Measurements from ENCODE around the gene SORT1. TPM values are rescaled to one million over a fixed set of nuclear protein-coding genes. Genes with fewer than 3 reads are reported as not detected.

SORT1 gene
- total RNA-seq, 2 experiments from 2014 or later: 1.5 to 1.9 TPM

DNA sequence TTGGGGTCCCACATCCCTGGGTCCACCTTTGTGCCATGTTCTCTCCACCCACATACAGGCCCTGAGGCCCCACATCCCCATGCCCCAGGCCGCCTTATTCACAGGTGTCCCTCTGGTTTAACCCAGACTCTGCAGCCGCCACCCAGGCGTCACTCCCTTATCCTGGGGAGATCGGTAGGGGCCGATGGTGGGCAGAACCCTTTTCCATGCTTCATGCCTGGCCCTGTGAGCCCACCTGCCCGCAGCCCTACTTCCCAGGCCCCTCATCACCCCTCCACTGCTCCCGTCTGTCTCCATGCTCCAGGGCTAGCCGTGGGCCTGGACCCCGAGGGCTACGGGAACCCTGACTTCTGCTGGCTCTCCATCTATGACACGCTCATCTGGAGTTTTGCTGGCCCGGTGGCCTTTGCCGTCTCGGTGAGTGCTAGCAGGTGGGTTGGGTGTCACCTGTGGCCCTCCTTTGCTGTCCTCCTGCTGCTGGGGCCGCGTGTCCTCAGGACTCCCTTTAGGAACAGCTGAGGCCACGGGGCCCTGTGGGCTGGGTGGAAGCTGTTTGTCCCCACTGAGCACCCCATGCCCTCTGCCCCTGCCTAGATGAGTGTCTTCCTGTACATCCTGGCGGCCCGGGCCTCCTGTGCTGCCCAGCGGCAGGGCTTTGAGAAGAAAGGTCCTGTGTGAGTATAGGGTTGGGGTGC is 126.9 kb downstream of the SORT1 start:
- POLR2A ChIA-PET: no interaction called here
- Mint-ChIP-seq H3K9me3 (no peaks in the 10 kb centered on the region), H3K27ac (no peak overlapping the region), H3K27me3 (no peaks in the 10 kb centered on the region), H3K4me3 (no peak overlapping the region), H3K4me1 (peaks cover 14% of the 10 kb centered on the region), H3K36me3 (ENCODE audit: low read depth) (no peaks in the 10 kb centered on the region)
- CTCF ChIA-PET: no interaction called here
- no peak for DNase-seq

DNA sequence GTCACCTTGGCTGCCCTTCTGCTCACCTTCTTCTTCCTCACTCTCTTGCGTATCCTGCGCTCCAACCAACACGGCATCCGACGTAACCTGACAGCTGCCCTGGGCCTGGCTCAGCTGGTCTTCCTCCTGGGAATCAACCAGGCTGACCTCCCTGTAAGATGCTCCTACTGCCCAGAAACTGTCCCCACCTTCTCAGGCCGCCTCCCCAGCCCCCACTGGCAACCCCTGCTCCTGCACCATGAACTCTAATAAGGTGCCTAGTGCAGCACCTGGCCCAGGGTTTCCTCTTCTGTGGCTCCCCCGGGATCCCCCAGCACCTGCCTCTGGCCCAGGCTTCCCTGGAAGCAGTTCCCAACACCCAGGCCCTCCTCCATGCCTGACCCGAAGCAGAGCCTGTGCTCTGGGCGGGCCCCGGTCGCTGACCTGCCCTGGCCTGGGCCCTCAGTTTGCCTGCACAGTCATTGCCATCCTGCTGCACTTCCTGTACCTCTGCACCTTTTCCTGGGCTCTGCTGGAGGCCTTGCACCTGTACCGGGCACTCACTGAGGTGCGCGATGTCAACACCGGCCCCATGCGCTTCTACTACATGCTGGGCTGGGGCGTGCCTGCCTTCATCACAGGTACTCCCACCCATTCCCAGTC is 127.6 kb downstream of the SORT1 start:
- Mint-ChIP-seq H3K27me3 (no peaks in the 10 kb centered on the region), H3K9me3 (no peaks in the 10 kb centered on the region), H3K4me3 (no peak overlapping the region), H3K27ac (no peak overlapping the region), H3K4me1 (peaks cover 11% of the 10 kb centered on the region), H3K36me3 (ENCODE audit: low read depth) (no peaks in the 10 kb centered on the region)
- DNase-seq: no peak
- ChIA-PET CTCF (interaction anchor here (1.4 kb wide), 1 partner anchor 12 kb away, joined by 4 read pairs; the partner anchor contains the start of gene PSRC1), POLR2A (no interaction called here)

DNA sequence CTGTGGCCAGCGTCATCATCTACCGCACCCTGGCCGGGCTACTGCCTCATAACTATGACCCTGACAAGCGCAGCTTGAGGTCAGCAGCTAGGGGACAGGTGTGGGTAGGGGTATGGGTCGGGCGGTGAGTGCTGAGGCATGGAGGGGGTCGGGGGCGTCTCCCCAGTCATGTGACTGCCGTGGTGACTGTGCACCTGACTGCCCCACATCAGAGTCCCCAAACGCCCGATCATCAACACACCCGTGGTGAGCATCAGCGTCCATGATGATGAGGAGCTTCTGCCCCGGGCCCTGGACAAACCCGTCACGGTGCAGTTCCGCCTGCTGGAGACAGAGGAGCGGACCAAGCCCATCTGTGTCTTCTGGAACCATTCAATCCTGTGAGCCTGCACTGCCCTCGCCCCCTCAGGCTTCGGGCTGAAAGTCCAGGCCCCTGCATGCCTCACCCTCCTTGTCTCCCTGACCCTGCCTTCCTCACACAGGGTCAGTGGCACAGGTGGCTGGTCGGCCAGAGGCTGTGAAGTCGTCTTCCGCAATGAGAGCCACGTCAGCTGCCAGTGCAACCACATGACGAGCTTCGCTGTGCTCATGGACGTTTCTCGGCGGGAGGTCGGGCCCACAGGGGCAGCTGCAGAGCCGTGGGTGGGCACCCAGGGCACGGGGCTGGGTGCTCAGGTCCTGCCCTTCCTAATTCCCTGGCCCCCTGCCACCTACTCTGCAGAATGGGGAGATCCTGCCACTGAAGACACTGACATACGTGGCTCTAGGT is 128.3 kb downstream of the SORT1 start:
- H3K27me3 Mint-ChIP-seq: no peaks in the 10 kb centered on the region
- H3K9me3 Mint-ChIP-seq: no peaks in the 10 kb centered on the region
- no peak for DNase-seq
- ChIA-PET POLR2A (no interaction called here), CTCF (interaction anchor here (1.4 kb wide), 2 partner anchors 13 to 129 kb away, joined by 4 read pairs; partner anchors contain the start of gene PSRC1)
- no peak overlapping the region for H3K4me3 Mint-ChIP-seq
- H3K36me3 Mint-ChIP-seq (ENCODE audit: low read depth): no peaks in the 10 kb centered on the region
- H3K4me1 Mint-ChIP-seq: peaks cover 7% of the 10 kb centered on the region
- no peak overlapping the region for H3K27ac Mint-ChIP-seq

DNA sequence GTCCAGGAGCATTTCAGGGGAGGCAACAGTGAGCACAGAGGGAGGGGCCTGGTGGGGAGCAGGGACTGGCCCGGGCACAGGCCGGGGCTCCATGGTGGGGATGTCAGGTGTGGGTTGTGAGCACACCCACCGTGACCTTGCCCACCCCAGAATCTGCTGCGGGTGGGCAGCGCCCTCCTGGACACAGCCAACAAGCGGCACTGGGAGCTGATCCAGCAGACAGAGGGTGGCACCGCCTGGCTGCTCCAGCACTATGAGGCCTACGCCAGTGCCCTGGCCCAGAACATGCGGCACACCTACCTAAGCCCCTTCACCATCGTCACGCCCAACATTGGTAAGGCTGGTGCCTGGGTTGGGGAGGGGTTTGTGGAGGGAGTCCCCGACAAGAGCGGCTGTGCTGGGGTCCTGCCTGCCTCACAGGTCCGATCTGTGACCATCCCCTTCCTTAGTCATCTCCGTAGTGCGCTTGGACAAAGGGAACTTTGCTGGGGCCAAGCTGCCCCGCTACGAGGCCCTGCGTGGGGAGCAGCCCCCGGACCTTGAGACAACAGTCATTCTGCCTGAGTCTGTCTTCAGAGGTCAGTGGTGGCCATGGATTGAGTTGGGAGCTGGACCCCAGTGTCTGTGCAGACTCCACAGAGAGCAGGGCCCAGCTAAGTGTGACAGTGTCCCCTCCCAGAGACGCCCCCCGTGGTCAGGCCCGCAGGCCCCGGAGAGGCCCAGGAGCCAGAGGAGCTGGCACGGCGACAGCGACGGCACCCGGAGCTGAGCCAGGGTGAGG is 129.1 kb downstream of the SORT1 start:
- CTCF ChIA-PET: interaction anchor here (1.0 to 1.4 kb wide), 3 partner anchors 14 to 264 kb away, joined by 4 to 5 read pairs (median 4); partner anchors contain the start of gene PSRC1
- H3K9me3 Mint-ChIP-seq: no peaks in the 10 kb centered on the region
- POLR2A ChIA-PET: no interaction called here

DNA sequence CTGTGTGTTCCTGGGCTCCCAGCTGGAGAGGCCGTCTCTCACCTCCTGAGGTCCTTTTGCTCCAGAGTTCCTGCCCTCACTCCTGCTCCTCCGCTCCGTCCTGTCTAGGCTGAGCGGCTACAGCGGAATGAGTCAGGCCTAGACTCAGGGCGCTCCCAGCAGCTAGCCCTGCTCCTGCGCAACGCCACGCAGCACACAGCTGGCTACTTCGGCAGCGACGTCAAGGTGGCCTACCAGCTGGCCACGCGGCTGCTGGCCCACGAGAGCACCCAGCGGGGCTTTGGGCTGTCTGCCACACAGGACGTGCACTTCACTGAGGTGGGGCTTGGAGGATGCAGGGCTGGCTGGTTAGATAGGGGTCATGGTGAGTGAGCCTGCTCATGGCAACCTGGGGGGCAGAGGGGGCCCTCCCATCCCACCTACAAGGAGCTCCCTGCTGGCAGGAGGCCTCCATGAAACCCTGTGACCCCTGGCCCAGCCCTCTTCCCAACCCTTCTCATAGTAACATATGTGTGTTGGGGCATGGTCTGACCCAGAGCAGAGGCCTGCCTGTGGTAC is 129.9 kb downstream of the SORT1 start:
- H3K4me3 Mint-ChIP-seq: no peak overlapping the region
- H3K9me3 Mint-ChIP-seq: no peaks in the 10 kb centered on the region
- CTCF ChIA-PET: interaction anchor here (0.9 to 1.0 kb wide), 2 partner anchors 10 to 265 kb away, joined by 5 read pairs; no protein-coding TSS in a partner anchor
- no peak for DNase-seq
- H3K4me1 Mint-ChIP-seq: peaks cover 3% of the 10 kb centered on the region
- POLR2A ChIA-PET: no interaction called here
- no peaks in the 10 kb centered on the region for H3K36me3 Mint-ChIP-seq (ENCODE audit: low read depth)
- H3K27me3 Mint-ChIP-seq: no peaks in the 10 kb centered on the region
- H3K27ac Mint-ChIP-seq: no peak overlapping the region

More for the DNA sequence above, 129.1 kb downstream of the SORT1 start:
- DNase-seq: no peak
- no peaks in the 10 kb centered on the region for H3K36me3 Mint-ChIP-seq (ENCODE audit: low read depth)
- no peak overlapping the region for H3K27ac Mint-ChIP-seq
- H3K27me3 Mint-ChIP-seq: no peaks in the 10 kb centered on the region
- H3K4me3 Mint-ChIP-seq: no peak overlapping the region
- H3K4me1 Mint-ChIP-seq: peaks cover under 1% of the 10 kb centered on the region

DNA sequence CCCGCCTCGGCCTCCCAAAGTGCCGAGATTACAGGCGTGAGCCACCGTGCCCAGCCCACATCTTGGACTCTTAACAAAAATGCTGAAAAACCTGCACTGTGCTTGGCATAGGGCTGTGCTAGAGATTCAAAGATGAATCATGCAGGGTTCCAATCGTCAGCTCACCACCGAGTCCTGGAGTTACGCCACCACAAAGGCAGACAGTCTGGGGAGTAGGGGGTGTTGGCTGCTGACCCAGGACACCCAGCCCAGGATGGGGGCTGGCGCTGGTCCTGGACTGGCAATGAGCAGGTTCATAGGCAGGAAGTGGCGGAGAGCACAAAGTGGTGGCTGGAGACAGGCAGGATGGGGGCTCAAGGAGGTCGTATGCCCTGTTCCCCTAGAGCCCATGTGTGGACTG is 130.8 kb downstream of the SORT1 start:
- ChIA-PET CTCF (interaction anchor here (1.3 kb wide), 1 partner anchor 27 kb away, joined by 3 read pairs; no protein-coding TSS in a partner anchor), POLR2A (no interaction called here)
- peaks cover 3% of the 10 kb centered on the region for H3K4me1 Mint-ChIP-seq
- no peak overlapping the region for H3K4me3 Mint-ChIP-seq
- no peak for DNase-seq
- H3K9me3 Mint-ChIP-seq: no peaks in the 10 kb centered on the region
- H3K27me3 Mint-ChIP-seq: no peaks in the 10 kb centered on the region
- no peaks in the 10 kb centered on the region for H3K36me3 Mint-ChIP-seq (ENCODE audit: low read depth)
- H3K27ac Mint-ChIP-seq: no peak overlapping the region

DNA sequence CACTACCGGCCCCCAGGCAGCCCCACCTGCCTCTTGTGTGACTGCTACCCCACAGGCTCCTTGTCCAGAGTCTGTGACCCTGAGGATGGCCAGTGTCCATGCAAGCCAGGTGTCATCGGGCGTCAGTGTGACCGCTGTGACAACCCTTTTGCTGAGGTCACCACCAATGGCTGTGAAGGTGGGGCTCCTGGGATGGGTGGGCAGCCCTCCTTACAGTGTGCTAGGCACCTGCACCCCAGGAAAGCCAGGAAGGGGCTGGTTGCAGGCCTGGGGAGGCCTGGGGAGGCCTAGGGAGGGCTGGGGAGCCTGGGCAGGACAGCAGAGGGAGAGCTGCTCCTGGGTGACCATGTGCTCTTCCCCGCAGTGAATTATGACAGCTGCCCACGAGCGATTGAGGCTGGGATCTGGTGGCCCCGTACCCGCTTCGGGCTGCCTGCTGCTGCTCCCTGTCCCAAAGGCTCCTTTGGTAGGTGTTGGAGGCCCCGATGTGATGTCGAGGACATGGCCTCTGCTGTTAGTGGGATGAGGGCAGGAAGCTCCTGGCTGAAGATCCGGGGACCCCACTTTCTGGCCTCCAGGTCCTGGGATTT is 131.9 kb downstream of the SORT1 start:
- ChIA-PET POLR2A (interaction anchor here (0.5 kb wide), 1 partner anchor 161 kb away, joined by 7 read pairs; no protein-coding TSS in a partner anchor), CTCF (interaction anchor here (0.9 to 1.3 kb wide), 2 partner anchors 12 to 26 kb away, joined by 3 read pairs; no protein-coding TSS in a partner anchor)
- no peaks in the 10 kb centered on the region for H3K9me3 Mint-ChIP-seq
- no peak overlapping the region for H3K27ac Mint-ChIP-seq
- no peak overlapping the region for H3K4me3 Mint-ChIP-seq
- DNase-seq: no peak
- H3K36me3 Mint-ChIP-seq (ENCODE audit: low read depth): no peaks in the 10 kb centered on the region
- peaks cover 3% of the 10 kb centered on the region for H3K4me1 Mint-ChIP-seq
- H3K27me3 Mint-ChIP-seq: no peaks in the 10 kb centered on the region

DNA sequence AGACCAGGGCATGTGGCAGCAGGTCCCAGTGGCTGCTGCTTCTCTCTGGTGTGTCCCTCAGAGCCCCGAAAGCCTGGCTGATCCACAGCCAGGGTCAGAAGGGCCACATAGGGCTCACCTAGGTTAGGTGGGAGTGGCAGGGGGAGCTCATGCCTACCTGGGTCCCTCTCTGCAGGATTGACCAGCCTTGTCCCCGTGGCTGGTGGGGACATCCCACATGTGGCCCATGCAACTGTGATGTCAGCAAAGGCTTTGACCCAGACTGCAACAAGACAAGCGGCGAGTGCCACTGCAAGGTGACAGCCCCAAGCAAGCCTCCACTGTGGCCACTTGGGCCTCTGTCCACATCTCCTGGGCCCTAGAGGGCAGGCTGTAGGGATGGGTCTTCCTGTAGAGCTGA is 132.7 kb downstream of the SORT1 start:
- Mint-ChIP-seq H3K27ac (no peak overlapping the region), H3K9me3 (no peaks in the 10 kb centered on the region), H3K27me3 (no peaks in the 10 kb centered on the region), H3K4me3 (no peak overlapping the region), H3K36me3 (ENCODE audit: low read depth) (no peaks in the 10 kb centered on the region), H3K4me1 (peaks cover 3% of the 10 kb centered on the region)
- no peak for DNase-seq
- ChIA-PET POLR2A (no interaction called here), CTCF (interaction anchor here (0.9 to 3.3 kb wide), 7 partner anchors 12 to 267 kb away, joined by 3 to 16 read pairs (median 7); partner anchors contain the start of genes SARS1 and SORT1)

DNA sequence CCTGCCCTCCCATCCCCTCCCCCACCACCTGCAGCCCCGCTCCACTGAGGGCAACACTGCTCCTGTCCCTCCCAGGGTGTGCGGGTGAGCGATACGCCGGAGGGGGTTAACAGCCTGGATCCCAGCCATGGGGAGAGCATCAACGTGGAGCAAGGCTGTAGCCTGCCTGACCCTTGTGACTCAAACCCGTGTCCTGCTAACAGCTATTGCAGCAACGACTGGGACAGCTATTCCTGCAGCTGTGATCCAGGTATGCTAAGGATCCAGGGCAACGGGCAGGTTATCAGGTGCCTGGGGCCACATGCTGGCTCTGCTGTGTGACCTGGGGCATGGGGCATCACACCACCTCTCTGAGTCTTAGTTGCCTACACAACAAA is 133.4 kb downstream of the SORT1 start:
- no peak overlapping the region for H3K4me3 Mint-ChIP-seq
- no peak overlapping the region for H3K27ac Mint-ChIP-seq
- H3K4me1 Mint-ChIP-seq: peaks cover 3% of the 10 kb centered on the region
- H3K9me3 Mint-ChIP-seq: no peaks in the 10 kb centered on the region
- H3K36me3 Mint-ChIP-seq (ENCODE audit: low read depth): no peaks in the 10 kb centered on the region
- ChIA-PET CTCF (interaction anchor here (0.6 to 3.3 kb wide), 15 partner anchors 9 to 277 kb away, joined by 3 to 16 read pairs (median 3); partner anchors contain the start of genes PSRC1, SARS1 and SORT1), POLR2A (no interaction called here)
- H3K27me3 Mint-ChIP-seq: no peaks in the 10 kb centered on the region
- DNase-seq: no peak

DNA sequence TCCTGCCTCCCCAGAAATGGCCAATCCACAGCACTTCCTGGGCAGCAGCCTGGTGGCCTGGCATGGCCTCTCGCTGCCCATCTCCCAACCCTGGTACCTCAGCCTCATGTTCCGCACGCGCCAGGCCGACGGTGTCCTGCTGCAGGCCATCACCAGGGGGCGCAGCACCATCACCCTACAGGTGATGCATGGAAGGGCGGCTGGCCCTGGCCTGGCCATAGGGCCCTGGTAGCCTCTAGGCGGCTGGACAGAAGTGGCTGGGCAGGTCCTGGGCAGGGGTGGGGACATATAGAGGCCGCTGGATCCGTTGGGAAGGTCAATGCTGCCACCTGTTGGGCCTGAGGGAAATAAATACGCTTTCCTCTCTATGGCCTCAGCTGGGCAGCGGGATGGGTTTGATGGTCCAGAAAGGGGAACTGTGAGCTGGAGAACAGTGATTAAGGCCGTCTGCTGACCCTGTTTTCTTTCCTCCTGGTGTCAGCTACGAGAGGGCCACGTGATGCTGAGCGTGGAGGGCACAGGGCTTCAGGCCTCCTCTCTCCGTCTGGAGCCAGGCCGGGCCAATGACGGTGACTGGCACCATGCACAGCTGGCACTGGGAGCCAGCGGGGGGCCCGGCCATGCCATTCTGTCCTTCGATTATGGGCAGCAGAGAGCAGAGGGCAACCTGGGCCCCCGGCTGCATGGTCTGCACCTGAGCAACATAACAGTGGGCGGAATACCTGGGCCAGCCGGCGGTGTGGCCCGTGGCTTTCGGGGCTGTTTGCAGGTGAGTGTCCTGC is 133.9 kb downstream of the SORT1 start:
- DNase-seq: peak; percentile 82
- H3K27me3 Mint-ChIP-seq: no peaks in the 10 kb centered on the region
- POLR2A ChIA-PET: no interaction called here
- H3K9me3 Mint-ChIP-seq: no peaks in the 10 kb centered on the region
- H3K4me1 Mint-ChIP-seq: peaks cover 3% of the 10 kb centered on the region
- CTCF ChIA-PET: interaction anchor here (0.6 to 3.3 kb wide), 16 partner anchors 9 to 277 kb away, joined by 3 to 16 read pairs (median 3); partner anchors contain the start of genes PSRC1, SARS1 and SORT1
- H3K27ac Mint-ChIP-seq: no peak overlapping the region
- H3K36me3 Mint-ChIP-seq (ENCODE audit: low read depth): no peaks in the 10 kb centered on the region
- no peak overlapping the region for H3K4me3 Mint-ChIP-seq

DNA sequence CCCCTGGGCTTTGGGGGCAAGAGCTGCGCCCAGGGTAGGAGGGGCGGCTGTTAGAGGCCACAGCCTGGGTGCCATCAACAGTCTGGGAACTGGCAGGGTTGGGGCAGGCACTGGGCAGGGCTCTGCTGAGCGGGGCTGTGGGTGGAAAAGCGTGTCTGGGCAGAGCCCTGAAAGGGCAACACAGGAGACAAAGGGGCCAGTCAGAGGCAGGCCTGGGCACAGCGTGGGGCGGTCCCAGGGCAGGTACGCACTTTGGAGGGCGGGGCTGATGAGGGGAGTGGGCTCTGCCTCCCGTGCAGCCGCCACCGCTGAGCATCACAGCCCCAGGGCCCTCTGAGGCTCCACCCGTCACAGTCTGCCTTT is 134.5 kb downstream of the SORT1 start:
- ChIA-PET CTCF (interaction anchor here (0.7 to 3.3 kb wide), 6 partner anchors 14 to 269 kb away, joined by 3 to 16 read pairs (median 7); partner anchors contain the start of gene SORT1), POLR2A (no interaction called here)
- no peaks in the 10 kb centered on the region for H3K27me3 Mint-ChIP-seq
- H3K9me3 Mint-ChIP-seq: no peaks in the 10 kb centered on the region
- H3K4me3 Mint-ChIP-seq: no peak overlapping the region
- no peak overlapping the region for H3K27ac Mint-ChIP-seq
- H3K36me3 Mint-ChIP-seq (ENCODE audit: low read depth): no peaks in the 10 kb centered on the region
- DNase-seq: no peak
- H3K4me1 Mint-ChIP-seq: peaks cover 3% of the 10 kb centered on the region

Measured in activated CD4-positive, alpha-beta T cell treated with anti-CD3 and anti-CD28 coated beads, Interleukin-2, amount 10 ng/mL, durations not matched to agents 7 days and 5 days (primary cell).